Panc1 (cell line): ENCODE measurements around the gene GTF3A. TPM values are rescaled to one million over a fixed set of nuclear protein-coding genes. Genes with fewer than 3 reads are reported as not detected.

Experiments used
- ATAC-seq: fragments of 200-7000 bp; cut with Tn5 transposase; 2 replicates; pipeline ENCODE4 v1.9.1; 2020; ENCODE audit warnings: mild to moderate bottlenecking, moderate library complexity
- BruUV-seq: library from RNA; stranded (reverse); fragments of 400-500 nt; replicated peaks from 2 replicates; lab custom pipeline; 2021; lab: Mats Ljungman, UMichigan
- CTCF ChIA-PET: fragments of 300-600 bp; sonication (Branson Sonifier 250); formaldehyde crosslinking; loops from one replicate; lab custom pipeline; 2022; ENCODE audit warnings: antibody characterized with exemption; lab: Charles Lee
- POLR2A ChIA-PET: fragments of 300-600 bp; sonication (Branson Sonifier 250); formaldehyde crosslinking; loops from one replicate; lab custom pipeline; 2022; ENCODE audit warnings: antibody characterized with exemption; lab: Charles Lee
- DNase-seq: peaks from one replicate; pipeline ENCODE4 v3.0.0-alpha.2; 2010; ENCODE audit warnings: low read depth, low spot score
- H3K27ac ChIP-seq: 2 replicates; pipeline ENCODE4 v1.5.1; 2011; ENCODE audit warnings: mild to moderate bottlenecking, low read length, inconsistent platforms
- H3K27me3 ChIP-seq: fragments of 200-500 bp; sonication (Bioruptor generic); 2 replicates; pipeline ENCODE4 v1.6.0; 2014; ENCODE audit warnings: low read length, inconsistent platforms; ENCODE audit not compliant: control insufficient read depth, insufficient read depth
- H3K36me3 ChIP-seq: fragments of 200-500 bp; sonication (Bioruptor generic); 2 replicates; pipeline ENCODE4 v1.5.1; 2014; ENCODE audit warnings: inconsistent platforms, mild to moderate bottlenecking, low read length, moderate library complexity; ENCODE audit not compliant: control insufficient read depth, insufficient read depth
- H3K4me1 ChIP-seq: 2 replicates; pipeline ENCODE4 v1.5.1; 2011; ENCODE audit warnings: inconsistent platforms, mild to moderate bottlenecking, low read length, moderate library complexity; ENCODE audit not compliant: control insufficient read depth, insufficient read depth
- H3K4me3 ChIP-seq, 2 experiments: 2 replicates each; pipeline ENCODE4 v1.5.1; 2011 to 2012; ENCODE audit warnings: low read depth in 2 of 2, low read length in 2 of 2, mild to moderate bottlenecking in 2 of 2, inconsistent platforms in 1 of 2, moderate library complexity in 1 of 2
- H3K9me3 ChIP-seq: fragments of 200-500 bp; sonication (Bioruptor generic); 2 replicates; pipeline ENCODE4 v1.5.1; 2014; ENCODE audit warnings: low read depth, mild to moderate bottlenecking, inconsistent platforms, low read length, moderate library complexity; ENCODE audit not compliant: control insufficient read depth, insufficient read depth
- POLR2AphosphoS5 ChIP-seq: IDR thresholded peaks from 2 replicates; pipeline ENCODE4 v1.6.1; 2012; ENCODE audit warnings: mild to moderate bottlenecking, low read depth, low read length, moderate library complexity
- REST ChIP-seq, 2 experiments: IDR thresholded peaks; 2 replicates each; pipeline ENCODE4 v1.6.1; 2011 to 2012; ENCODE audit warnings: low read depth in 2 of 2, control low read depth in 1 of 2, low read length in 1 of 2, mild to moderate bottlenecking in 1 of 2, moderate library complexity in 1 of 2; ENCODE audit not compliant: insufficient read depth in 1 of 2
- SIN3A ChIP-seq: IDR thresholded peaks from 2 replicates; pipeline ENCODE4 v1.6.1; 2012; ENCODE audit warnings: low read depth, mild to moderate bottlenecking, low read length, moderate library complexity, borderline replicate concordance; ENCODE audit not compliant: insufficient read depth
- TCF7L2 ChIP-seq: IDR thresholded peaks from 2 replicates; pipeline ENCODE4 v1.6.1; 2011; ENCODE audit warnings: mild to moderate bottlenecking, low read depth, low read length, inconsistent platforms
- in situ Hi-C: cut with HindIII; loops from 2 replicates; pipeline ENCODE4 v1.10.0; 2016; ENCODE audit warnings: low sequenced_read_pairs, low pct_unique_long_range_greater_than_20kb
- intact Hi-C: fragments of 100-400 bp; cut with micrococcal nuclease; formaldehyde crosslinking; loops from one replicate; pipeline ENCODE4 v1.10.0; 2022; ENCODE audit not compliant: unreplicated experiment
- total RNA-seq: library from RNA; stranded (reverse); gene quantifications from one replicate; pipeline ENCODE4 v1.2.1, GENCODE V29; 2021; ENCODE audit not compliant: unreplicated experiment
- TF ChIP-seq, protein P1 (sequence below): fragments of 450-650 bp; IDR thresholded peaks from 2 replicates; pipeline ENCODE4 v1.5.1; 2017; ENCODE audit warnings: mild to moderate bottlenecking

GTF3A gene
- total RNA-seq, 1 experiment from 2014 or later, result 111 TPM

DNA sequence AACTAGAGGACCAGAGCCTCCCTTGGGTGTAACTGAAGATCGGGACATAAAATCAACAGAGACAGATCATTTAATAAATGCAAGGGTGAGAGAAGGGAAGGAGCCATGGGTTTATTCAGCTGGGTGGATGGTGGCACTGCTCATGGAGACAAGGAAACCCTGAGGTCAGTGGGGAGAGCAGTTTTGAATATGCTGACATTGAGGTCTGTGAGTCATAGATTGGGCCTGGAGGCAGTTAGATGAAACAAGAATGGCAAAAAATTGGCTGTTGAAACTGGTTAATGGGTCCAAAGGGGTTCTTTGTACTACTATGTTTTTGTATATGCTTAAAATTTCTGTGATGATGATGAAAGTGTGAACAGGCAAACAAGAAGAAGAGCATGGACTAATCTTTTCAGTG is 5.1 kb upstream of the GTF3A start:
- POLR2A ChIA-PET, result no interaction called here
- BruUV-seq, result no TSS peak

GRCh38 chr13:27421101-27421871 is 3.1 kb upstream of the GTF3A start:
- in situ Hi-C loops (no loop called here), intact Hi-C loops (no loop called here)
- POLR2A ChIA-PET, result no interaction called here
- Histone ChIP-seq H3K27ac (no peak overlapping the region), H3K27me3 (no peaks in the 10 kb centered on the region), H3K4me1 (peaks cover 5% of the 10 kb centered on the region; the same call in 1 of the 2 replicates), H3K4me3 (no peak overlapping the region), H3K36me3 (peaks cover 3% of the 10 kb centered on the region; the same call in 1 of the 2 replicates), H3K9me3 (no peaks in the 10 kb centered on the region)
- ATAC-seq (no peak), DNase-seq (no peak)
- CTCF ChIA-PET, result no interaction called here
- BruUV-seq, result no TSS peak
- no peak for TF ChIP-seq SIN3A
- no peak for TF ChIP-seq REST (IDR thresholded peaks at IDR 0.05; ENCODE audit: insufficient read depth in 1 of 2, low read depth in 2 of 2, low read length in 1 of 2)

More for the DNA sequence above, 5.1 kb upstream of the GTF3A start:
- no peaks in the 10 kb centered on the region for H3K27me3 ChIP-seq
- H3K4me3 ChIP-seq, result no peak overlapping the region
- H3K27ac ChIP-seq, result no peak overlapping the region
- H3K4me1 ChIP-seq, result no peaks in the 10 kb centered on the region
- intact Hi-C loops, result no loop called here
- no peaks in the 10 kb centered on the region for H3K9me3 ChIP-seq
- in situ Hi-C loops, result no loop called here
- no peaks in the 10 kb centered on the region for H3K36me3 ChIP-seq
- CTCF ChIA-PET, result no interaction called here
- TF ChIP-seq, protein P1, sequence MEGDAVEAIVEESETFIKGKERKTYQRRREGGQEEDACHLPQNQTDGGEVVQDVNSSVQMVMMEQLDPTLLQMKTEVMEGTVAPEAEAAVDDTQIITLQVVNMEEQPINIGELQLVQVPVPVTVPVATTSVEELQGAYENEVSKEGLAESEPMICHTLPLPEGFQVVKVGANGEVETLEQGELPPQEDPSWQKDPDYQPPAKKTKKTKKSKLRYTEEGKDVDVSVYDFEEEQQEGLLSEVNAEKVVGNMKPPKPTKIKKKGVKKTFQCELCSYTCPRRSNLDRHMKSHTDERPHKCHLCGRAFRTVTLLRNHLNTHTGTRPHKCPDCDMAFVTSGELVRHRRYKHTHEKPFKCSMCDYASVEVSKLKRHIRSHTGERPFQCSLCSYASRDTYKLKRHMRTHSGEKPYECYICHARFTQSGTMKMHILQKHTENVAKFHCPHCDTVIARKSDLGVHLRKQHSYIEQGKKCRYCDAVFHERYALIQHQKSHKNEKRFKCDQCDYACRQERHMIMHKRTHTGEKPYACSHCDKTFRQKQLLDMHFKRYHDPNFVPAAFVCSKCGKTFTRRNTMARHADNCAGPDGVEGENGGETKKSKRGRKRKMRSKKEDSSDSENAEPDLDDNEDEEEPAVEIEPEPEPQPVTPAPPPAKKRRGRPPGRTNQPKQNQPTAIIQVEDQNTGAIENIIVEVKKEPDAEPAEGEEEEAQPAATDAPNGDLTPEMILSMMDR, result no peak
- TF ChIP-seq REST (IDR thresholded peaks at IDR 0.05; ENCODE audit: insufficient read depth in 1 of 2, low read depth in 2 of 2, low read length in 1 of 2) (no peak), SIN3A (no peak), POLR2AphosphoS5 (no peak), TCF7L2 (no peak)
- ATAC-seq, result no peak
- no peak for DNase-seq
